ENCODE measurements around the gene MAIP1.

Gene MAIP1

DNA sequence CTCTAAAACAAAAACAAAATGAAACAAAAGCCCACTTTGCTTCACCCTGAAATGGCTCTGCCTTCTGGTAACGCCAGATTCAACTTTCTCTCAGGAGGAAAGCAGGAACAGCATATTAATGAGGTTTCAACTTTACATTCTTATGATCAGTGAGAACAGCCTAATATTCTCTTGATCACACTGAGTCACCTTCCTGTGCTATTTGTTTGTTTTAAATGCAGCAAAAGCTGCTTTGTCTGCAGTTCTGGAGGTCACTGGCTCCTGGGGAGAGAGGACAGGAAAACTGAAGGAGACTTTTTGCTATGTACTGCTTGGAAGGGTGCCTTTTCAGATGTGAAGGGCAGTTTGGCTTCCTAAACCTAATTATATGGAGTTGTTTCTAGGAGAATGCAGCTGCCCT is 48.1 kb downstream of the MAIP1 start:
- Histone ChIP-seq H3K4ac (ENCODE audit: low read depth, low read length) (no peak overlapping the region), H3K4me3 (ENCODE audit: low read depth, low read length) (no peak overlapping the region), H2AK5ac (ENCODE audit: low read length) (no peak overlapping the region), H3K18ac (ENCODE audit: low read length) (no peak overlapping the region), H3K27ac (ENCODE audit: low read depth, low read length) (no peak overlapping the region), H3K9me3 (ENCODE audit: insufficient read depth, low read depth, low read length) (no peaks in the 10 kb centered on the region), H3K23ac (ENCODE audit: low read length) (no peak overlapping the region), H3K79me1 (ENCODE audit: low read length) (no peaks in the 10 kb centered on the region), H3K9ac (ENCODE audit: low read length) (no peak overlapping the region), H2BK12ac (ENCODE audit: low read length) (no peak overlapping the region), H4K12ac (ENCODE audit: low read depth, low read length) (no peak overlapping the region), H3K14ac (ENCODE audit: low read length) (no peak overlapping the region), H3K27me3 (ENCODE audit: insufficient read depth, low read length) (no peaks in the 10 kb centered on the region), H2BK120ac (ENCODE audit: insufficient read depth, low read length, poor library complexity) (no peak overlapping the region), H4K8ac (ENCODE audit: low read depth, low read length) (no peak overlapping the region), H3K79me2 (ENCODE audit: control insufficient read depth, insufficient read depth, low read length, poor library complexity) (no peaks in the 10 kb centered on the region), H3K36me3 (ENCODE audit: control insufficient read depth in 1 of 2, insufficient read depth in 2 of 2, low read length in 2 of 2) (no peaks in the 10 kb centered on the region), H2BK5ac (ENCODE audit: low read depth, low read length, poor library complexity) (no peak overlapping the region), H3K4me1 (ENCODE audit: control insufficient read depth in 1 of 2, insufficient read depth in 2 of 2, low read length in 2 of 2) (no peaks in the 10 kb centered on the region), H2AFZ (ENCODE audit: insufficient read depth, low read length, poor library complexity) (no peak overlapping the region), H4K91ac (ENCODE audit: low read depth, low read length) (no peak overlapping the region), H3K4me2 (ENCODE audit: low read length) (no peak overlapping the region)
- no peak for DNase-seq
- no CpG with 5 or more reads among the region's 1 CpG for WGBS (ENCODE audit: extremely low coverage, insufficient coverage, insufficient read length)

DNA sequence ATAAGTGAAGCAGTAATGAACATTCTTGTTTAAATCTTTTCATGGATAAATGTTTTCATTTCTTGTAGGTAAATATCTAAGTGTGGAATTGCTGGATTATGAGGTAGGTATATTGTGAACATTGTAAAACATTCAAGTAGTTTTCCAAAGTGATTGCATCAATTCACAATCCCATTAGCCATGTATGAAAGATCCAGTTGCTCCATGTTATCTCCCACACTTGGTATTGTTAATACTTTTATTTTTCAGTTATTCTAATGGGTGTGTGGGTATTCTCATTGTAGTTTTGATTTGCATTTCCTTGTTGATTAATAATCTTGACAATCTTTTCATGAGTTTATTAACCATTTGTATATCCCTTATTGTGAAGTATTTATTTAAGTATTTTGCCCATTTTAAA is 50.3 kb downstream of the MAIP1 start:
- Histone ChIP-seq H3K14ac (ENCODE audit: low read length) (no peak overlapping the region), H3K4me2 (ENCODE audit: low read length) (no peak overlapping the region), H3K4ac (ENCODE audit: low read depth, low read length) (no peak overlapping the region), H2BK5ac (ENCODE audit: low read depth, low read length, poor library complexity) (no peak overlapping the region), H2AK5ac (ENCODE audit: low read length) (no peak overlapping the region), H3K23ac (ENCODE audit: low read length) (no peak overlapping the region), H4K8ac (ENCODE audit: low read depth, low read length) (no peak overlapping the region), H2BK120ac (ENCODE audit: insufficient read depth, low read length, poor library complexity) (no peak overlapping the region), H3K18ac (ENCODE audit: low read length) (no peak overlapping the region), H3K4me1 (ENCODE audit: control insufficient read depth in 1 of 2, insufficient read depth in 2 of 2, low read length in 2 of 2) (no peaks in the 10 kb centered on the region), H3K79me1 (ENCODE audit: low read length) (no peaks in the 10 kb centered on the region), H3K9me3 (ENCODE audit: insufficient read depth, low read depth, low read length) (no peaks in the 10 kb centered on the region), H3K36me3 (ENCODE audit: control insufficient read depth in 1 of 2, insufficient read depth in 2 of 2, low read length in 2 of 2) (no peaks in the 10 kb centered on the region), H3K9ac (ENCODE audit: low read length) (no peak overlapping the region), H2AFZ (ENCODE audit: insufficient read depth, low read length, poor library complexity) (no peak overlapping the region), H4K12ac (ENCODE audit: low read depth, low read length) (no peak overlapping the region), H3K27me3 (ENCODE audit: insufficient read depth, low read length) (no peaks in the 10 kb centered on the region), H3K79me2 (ENCODE audit: control insufficient read depth, insufficient read depth, low read length, poor library complexity) (no peaks in the 10 kb centered on the region), H3K4me3 (ENCODE audit: low read depth, low read length) (no peak overlapping the region), H3K27ac (ENCODE audit: low read depth, low read length) (no peak overlapping the region), H4K91ac (ENCODE audit: low read depth, low read length) (no peak overlapping the region), H2BK12ac (ENCODE audit: low read length) (no peak overlapping the region)
- DNase-seq, result no peak

DNA sequence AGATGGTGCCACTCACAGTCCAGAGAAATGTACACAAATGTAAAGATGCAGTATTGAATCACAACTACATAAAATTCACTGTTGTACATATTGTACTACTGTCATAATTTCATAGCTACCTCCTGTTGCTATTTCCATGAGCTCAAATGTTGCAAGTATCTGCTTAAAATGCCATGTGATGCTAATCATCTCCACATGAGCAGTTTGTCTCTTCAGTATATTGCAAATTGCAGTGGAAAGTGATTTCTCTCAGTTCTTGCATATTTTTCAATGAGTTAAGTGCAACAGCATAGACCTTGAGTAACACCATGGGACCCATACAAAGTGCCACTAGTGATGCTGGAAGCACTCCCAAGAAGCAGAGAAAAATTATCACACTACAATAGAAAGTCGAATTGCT is 51.9 kb downstream of the MAIP1 start:
- Histone ChIP-seq H3K23ac (ENCODE audit: low read length) (no peak overlapping the region), H2BK5ac (ENCODE audit: low read depth, low read length, poor library complexity) (no peak overlapping the region), H2BK120ac (ENCODE audit: insufficient read depth, low read length, poor library complexity) (no peak overlapping the region), H4K91ac (ENCODE audit: low read depth, low read length) (no peak overlapping the region), H3K4me3 (ENCODE audit: low read depth, low read length) (no peak overlapping the region), H4K8ac (ENCODE audit: low read depth, low read length) (no peak overlapping the region), H3K27me3 (ENCODE audit: insufficient read depth, low read length) (no peaks in the 10 kb centered on the region), H3K14ac (ENCODE audit: low read length) (no peak overlapping the region), H2AFZ (ENCODE audit: insufficient read depth, low read length, poor library complexity) (no peak overlapping the region), H3K4me1 (ENCODE audit: control insufficient read depth in 1 of 2, insufficient read depth in 2 of 2, low read length in 2 of 2) (no peaks in the 10 kb centered on the region), H3K9me3 (ENCODE audit: insufficient read depth, low read depth, low read length) (no peaks in the 10 kb centered on the region), H3K36me3 (ENCODE audit: control insufficient read depth in 1 of 2, insufficient read depth in 2 of 2, low read length in 2 of 2) (no peaks in the 10 kb centered on the region), H3K79me2 (ENCODE audit: control insufficient read depth, insufficient read depth, low read length, poor library complexity) (no peaks in the 10 kb centered on the region), H3K79me1 (ENCODE audit: low read length) (no peaks in the 10 kb centered on the region), H4K12ac (ENCODE audit: low read depth, low read length) (no peak overlapping the region), H3K4ac (ENCODE audit: low read depth, low read length) (no peak overlapping the region), H3K18ac (ENCODE audit: low read length) (no peak overlapping the region), H3K27ac (ENCODE audit: low read depth, low read length) (no peak overlapping the region), H3K4me2 (ENCODE audit: low read length) (no peak overlapping the region), H3K9ac (ENCODE audit: low read length) (no peak overlapping the region), H2AK5ac (ENCODE audit: low read length) (no peak overlapping the region), H2BK12ac (ENCODE audit: low read length) (no peak overlapping the region)
- WGBS (ENCODE audit: extremely low coverage, insufficient coverage, insufficient read length), result no CpG with 5 or more reads among the region's 1 CpG
- no peak for DNase-seq

- H2BK120ac ChIP-seq (ENCODE audit: insufficient read depth, low read length, poor library complexity), result no peak overlapping the region
- no CpG with 5 or more reads among the region's 1 CpG for WGBS (ENCODE audit: extremely low coverage, insufficient coverage, insufficient read length)
- no peak overlapping the region for H2BK12ac ChIP-seq (ENCODE audit: low read length)
Measured at GRCh38 chr2:200012401-200012800, 57.0 kb downstream of the MAIP1 start.

More at GRCh38 chr2:200012401-200012800, 57.0 kb downstream of the MAIP1 start:
- no peak for DNase-seq
- no peak overlapping the region for H2AFZ ChIP-seq (ENCODE audit: insufficient read depth, low read length, poor library complexity)
- no peak overlapping the region for H4K12ac ChIP-seq (ENCODE audit: low read depth, low read length)
- H3K27ac ChIP-seq (ENCODE audit: low read depth, low read length), result no peak overlapping the region
- H2AK5ac ChIP-seq (ENCODE audit: low read length), result no peak overlapping the region
- no peak overlapping the region for H3K4me3 ChIP-seq (ENCODE audit: low read depth, low read length)
- no peaks in the 10 kb centered on the region for H3K4me1 ChIP-seq (ENCODE audit: control insufficient read depth in 1 of 2, insufficient read depth in 2 of 2, low read length in 2 of 2)
- no peaks in the 10 kb centered on the region for H3K9me3 ChIP-seq (ENCODE audit: insufficient read depth, low read depth, low read length)
- H3K79me1 ChIP-seq (ENCODE audit: low read length), result no peaks in the 10 kb centered on the region
- no peak overlapping the region for H3K23ac ChIP-seq (ENCODE audit: low read length)
- H3K36me3 ChIP-seq (ENCODE audit: control insufficient read depth in 1 of 2, insufficient read depth in 2 of 2, low read length in 2 of 2), result no peaks in the 10 kb centered on the region
- H4K8ac ChIP-seq (ENCODE audit: low read depth, low read length), result no peak overlapping the region
- no peak overlapping the region for H3K4ac ChIP-seq (ENCODE audit: low read depth, low read length)
- H4K91ac ChIP-seq (ENCODE audit: low read depth, low read length), result no peak overlapping the region
- H3K79me2 ChIP-seq (ENCODE audit: control insufficient read depth, insufficient read depth, low read length, poor library complexity), result no peaks in the 10 kb centered on the region
- H2BK5ac ChIP-seq (ENCODE audit: low read depth, low read length, poor library complexity), result no peak overlapping the region
- no peak overlapping the region for H3K18ac ChIP-seq (ENCODE audit: low read length)
- no peak overlapping the region for H3K9ac ChIP-seq (ENCODE audit: low read length)
- H3K27me3 ChIP-seq (ENCODE audit: insufficient read depth, low read length), result no peaks in the 10 kb centered on the region
- H3K14ac ChIP-seq (ENCODE audit: low read length), result no peak overlapping the region
- H3K4me2 ChIP-seq (ENCODE audit: low read length), result no peak overlapping the region
